Activated CD8-positive, alpha-beta memory T cell treated with anti-CD3 and anti-CD28 coated beads for 1 hour (primary cell): ENCODE measurements around the gene ATXN7L1.

ENCODE experiments used
- DNase-seq, 2 donors: peaks; one replicate each; pipeline ENCODE4 v3.0.0-alpha.2; 2020; ENCODE audit warnings: low read depth in 1 of 2; ENCODE audit errors: extremely low read depth in 1 of 2

The ATXN7L1 gene

GRCh38 chr7:105786520-105787470 is 89.6 kb downstream of the ATXN7L1 start:
- no peak for DNase-seq

DNA sequence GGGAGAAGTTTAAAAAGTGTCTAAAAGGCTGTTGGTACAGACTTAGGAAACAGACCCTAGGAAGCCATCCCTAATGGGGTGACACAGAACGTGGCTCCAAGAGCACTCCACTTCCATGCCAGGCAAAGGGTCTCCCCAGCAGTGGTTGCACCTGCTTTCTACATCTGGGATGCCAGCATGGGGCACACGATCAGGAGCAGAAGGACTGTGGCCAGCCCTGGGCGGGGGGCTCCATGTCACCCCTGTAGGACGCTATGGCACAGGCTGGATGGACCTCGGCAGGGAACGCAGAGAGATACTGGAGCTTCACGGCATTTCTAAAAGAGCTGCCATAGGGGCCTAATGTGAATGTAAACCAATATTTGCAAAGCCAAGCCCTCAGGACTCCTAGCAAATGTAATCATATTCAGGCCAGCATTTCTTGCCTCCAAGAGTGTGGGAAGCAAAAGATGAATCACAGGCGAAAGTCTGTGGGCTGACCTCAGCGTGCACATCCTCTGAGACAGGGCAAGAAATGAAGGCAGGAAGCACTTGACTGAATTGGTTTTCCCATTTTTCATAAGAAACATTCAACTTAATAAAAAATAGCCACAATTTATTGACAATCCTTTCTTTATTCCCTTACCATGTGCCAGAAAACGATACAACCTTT is 93.9 kb downstream of the ATXN7L1 start:
- DNase-seq, result no peak

DNA sequence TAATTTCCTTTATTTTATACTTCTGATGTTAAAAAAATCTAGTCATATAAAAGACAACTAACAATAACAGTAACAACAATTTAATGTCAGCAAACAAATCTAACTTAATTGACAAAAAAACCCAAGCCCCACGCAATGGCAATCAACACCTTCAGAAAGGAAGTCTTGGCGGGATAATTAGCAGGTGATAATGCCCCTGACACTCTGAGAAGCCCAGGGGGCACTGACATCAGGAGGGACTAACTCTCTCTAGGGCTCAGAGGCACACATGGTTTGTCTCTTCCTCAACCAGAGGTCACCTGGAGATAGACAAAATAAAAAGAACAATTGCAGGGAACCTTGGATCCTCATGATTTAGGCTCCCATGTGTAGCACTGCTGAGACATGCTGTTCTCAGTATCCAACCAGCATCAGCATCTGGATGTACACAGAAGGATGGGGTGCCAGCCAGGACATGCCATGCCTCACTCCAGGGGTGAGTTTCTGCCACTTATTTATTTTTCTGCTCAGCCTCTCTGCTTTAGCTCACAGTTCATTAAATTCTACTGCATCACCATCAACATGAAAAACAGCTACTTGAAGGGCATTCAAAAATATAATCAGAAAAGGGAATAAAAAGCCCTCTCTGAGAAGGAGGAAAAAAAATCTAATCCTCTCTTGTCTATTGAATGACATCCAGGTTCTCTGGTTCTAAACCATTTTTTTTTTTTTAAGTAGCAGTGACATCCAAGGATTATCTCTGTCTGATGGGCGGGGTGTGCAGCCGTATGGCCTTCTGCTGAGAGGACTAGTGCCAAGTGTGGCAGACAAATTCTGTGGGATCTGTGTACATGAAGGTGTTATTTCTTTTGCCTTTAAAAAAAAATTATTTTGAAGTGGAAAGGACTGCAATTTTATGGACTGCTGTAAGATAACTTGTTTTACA is 96.3 kb downstream of the ATXN7L1 start:
- DNase-seq, result no peak

- no peak for DNase-seq
Observed at GRCh38 chr7:105778956-105779355, 97.4 kb downstream of the ATXN7L1 start.

- DNase-seq, result no peak
Observed at GRCh38 chr7:105776986-105777910, 99.2 kb downstream of the ATXN7L1 start.

- no peak for DNase-seq
Observed at GRCh38 chr7:105776068-105776790, 100.2 kb downstream of the ATXN7L1 start.

- DNase-seq, result no peak
Observed at GRCh38 chr7:105775580-105775979, 100.8 kb downstream of the ATXN7L1 start.

DNA sequence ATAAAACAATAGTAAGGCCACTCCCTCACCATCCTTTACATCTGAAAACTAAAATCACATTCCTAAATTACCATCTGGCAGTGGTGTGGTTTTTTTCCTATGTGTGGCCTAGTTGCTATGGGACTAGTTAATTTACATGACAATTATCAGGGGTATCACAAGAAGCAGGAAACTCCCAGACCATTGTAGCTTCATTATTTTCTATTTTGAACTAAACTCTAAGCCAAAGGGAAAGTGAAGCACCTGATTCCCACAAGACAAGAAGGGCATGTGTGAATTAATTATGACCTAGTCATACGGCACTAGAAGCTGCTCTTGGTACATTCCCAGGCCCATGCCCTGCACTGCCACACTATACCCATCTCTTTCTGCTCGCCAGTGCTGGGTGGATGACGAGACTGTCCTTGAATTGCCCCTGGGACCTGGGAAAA is 103.4 kb downstream of the ATXN7L1 start:
- DNase-seq, result no peak

DNA sequence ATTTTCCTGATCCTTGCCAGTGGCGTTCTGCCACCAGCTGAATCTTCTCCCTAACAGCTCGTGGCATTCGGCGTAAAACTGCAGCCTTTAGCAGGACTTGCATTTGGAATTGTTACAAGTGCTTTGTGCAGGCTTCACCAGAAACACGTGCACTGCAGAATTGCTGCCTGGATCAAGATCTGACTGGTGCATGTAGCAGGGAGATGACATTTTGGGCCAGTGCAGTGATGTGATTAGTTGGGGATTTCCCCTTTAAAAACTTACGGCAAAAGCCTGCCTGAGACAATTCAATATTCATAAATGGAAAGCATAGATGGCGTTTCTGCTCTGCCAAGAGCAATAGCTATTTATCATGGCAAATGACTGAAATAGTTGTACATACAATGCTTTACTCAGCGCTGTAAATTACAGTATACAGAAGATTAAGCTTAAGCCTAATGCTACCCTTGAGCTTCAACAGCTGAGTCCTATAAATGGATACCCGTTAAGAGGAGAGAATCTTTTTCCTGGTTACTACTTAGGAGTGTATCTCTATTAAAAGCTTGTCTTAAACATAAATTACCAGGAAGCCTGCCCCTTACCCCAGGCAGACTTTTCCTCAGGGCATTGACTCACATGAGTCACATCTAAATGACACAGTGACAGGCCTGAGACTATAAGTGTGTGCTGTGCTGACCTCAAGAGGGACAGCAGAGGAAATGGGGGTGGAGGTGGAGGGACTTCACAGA is 106.3 kb downstream of the ATXN7L1 start:
- DNase-seq, result no peak

- DNase-seq, result no peak
Observed at GRCh38 chr7:105768898-105769507, 107.4 kb downstream of the ATXN7L1 start.

GRCh38 chr7:105768117-105768516 is 108.3 kb downstream of the ATXN7L1 start:
- DNase-seq, result no peak

DNA sequence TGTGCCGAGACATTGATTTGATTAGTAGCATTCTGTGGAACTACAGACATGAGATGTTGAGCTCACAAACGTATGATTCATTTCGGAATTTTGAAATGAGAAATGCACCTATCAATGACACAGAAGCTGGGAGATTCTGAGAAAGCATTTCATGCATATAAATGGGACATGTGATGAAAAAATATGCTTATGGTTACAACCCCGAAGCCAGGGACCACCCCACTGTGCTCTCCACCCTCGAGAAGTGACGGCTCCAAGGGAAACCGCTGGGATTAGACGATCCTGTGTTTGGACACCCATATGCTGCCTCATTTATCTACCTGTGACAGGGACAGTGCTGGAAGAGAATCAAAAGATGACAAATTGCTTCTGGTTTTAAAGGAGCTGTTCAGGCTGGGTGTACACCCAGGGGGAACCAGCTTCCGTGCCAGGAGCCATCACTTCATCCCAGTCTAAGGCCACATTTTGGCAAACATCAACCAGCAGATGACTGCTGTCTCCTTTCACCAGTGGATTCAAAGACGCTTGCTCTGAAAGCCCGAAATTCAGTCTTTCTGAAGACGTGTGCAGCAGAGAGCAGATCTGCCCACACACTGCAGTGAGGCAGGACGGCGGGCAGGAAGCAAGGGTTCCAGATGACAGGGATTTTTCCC is 109.9 kb downstream of the ATXN7L1 start:
- no peak for DNase-seq

DNA sequence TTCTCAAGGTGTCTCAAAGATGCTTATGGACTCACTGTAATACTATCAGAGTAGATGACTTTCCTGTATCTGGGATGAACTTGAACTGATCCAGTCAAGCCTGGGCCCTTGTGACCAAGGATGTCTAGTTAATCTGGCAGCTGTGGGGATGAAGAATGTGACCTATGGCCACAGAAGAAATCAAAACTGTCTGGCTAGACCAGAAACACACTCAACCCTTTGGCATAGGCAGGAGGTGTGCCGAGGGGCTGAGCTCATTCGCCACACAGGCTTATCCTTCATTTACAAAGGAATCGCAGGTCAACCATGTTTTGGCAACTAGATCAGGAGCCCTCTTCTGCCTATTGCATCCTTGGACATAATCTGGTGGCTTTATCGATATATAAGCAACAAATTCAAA is 110.6 kb downstream of the ATXN7L1 start:
- no peak for DNase-seq

- no peak for DNase-seq
Observed at GRCh38 chr7:105764506-105764905, 111.9 kb downstream of the ATXN7L1 start.

DNA sequence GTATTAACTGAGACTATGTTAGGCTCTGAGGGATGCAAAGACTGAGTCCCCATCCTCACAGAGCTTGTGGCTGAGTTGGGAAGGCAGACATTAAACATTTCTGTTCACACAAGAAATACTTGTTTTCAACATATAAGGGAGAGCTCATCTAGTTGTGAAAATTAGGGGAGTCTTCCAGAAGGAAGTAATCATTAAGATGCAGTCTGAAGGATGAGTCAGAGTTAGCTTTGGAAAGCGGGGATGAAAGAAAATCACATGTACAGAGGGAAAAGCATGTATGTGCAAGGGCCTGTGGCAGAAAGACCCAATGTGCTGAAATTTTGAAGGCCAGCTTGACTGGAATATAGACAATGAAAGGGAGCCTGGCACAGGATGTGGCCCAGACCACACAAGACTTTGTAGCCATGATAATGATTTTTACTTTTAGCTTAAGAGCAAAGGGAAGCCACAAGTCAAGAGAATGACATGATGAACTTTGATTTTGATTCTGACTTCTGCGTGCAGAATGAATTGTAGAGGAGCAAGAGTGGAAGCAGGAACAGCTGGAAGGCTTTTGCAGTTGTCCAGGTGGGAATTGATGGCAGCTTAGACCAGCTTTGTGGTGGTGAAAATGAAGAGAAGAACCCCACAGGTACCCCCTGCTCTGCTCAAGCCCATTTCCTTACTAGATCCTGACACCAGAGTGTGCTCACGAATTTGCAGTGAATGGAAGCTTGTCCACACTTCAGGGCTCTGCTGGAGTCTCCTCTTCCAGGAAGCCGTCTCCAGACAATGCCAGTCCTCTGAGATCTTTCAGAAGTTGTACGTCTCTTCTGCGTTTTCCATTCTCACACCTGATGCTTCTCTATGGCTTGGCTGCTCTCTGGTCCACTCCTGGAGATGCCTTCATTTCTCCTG is 115.6 kb downstream of the ATXN7L1 start:
- no peak for DNase-seq

- no peak for DNase-seq
Observed at GRCh38 chr7:105759670-105760550, 116.5 kb downstream of the ATXN7L1 start.
